Spleen (tissue), 7 donors: ENCODE data around the gene DMD.

Experiments used
- CTCF ChIP-seq, 11 experiments: fragments of 200-600 bp in 7 of 11; fragments of 450-650 bp in 4 of 11; sonication (generic) in 4 of 11; IDR thresholded peaks in 8 of 11; conservative IDR thresholded peaks in 3 of 11; 1 replicate in 7 of 11; 2 replicates in 4 of 11; pipeline versions ENCODE4 v1.4.0 to v1.8.0; 2016 to 2021; ENCODE audit warnings: antibody characterized with exemption in 11 of 11, inconsistent platforms in 4 of 11, mild to moderate bottlenecking in 1 of 11
- POLR2A ChIP-seq, 3 donors: fragments of 450-650 bp; IDR thresholded peaks; one replicate each; pipeline ENCODE4 v1.5.1; 2017; ENCODE audit warnings: antibody characterized with exemption in 3 of 3, mild to moderate bottlenecking in 1 of 3
- POLR2AphosphoS5 ChIP-seq, 3 donors: sonication (generic); formaldehyde crosslinking; IDR thresholded peaks; one replicate each; pipeline ENCODE4 v1.5.1; 2017; ENCODE audit warnings: antibody characterized with exemption in 3 of 3
- donor health status: DM: no; HTN: no; CAD: no; lungs with moderate emphysema.
- donor health status: DM: no; HTN: no; CAD: no.
- donor health status: DM: no; HTN: no; CAD: no.

GRCh38 chrX:31371956-31372355 lies 1839.4 kb downstream of the DMD start:
- TF ChIP-seq CTCF (IDR thresholded peaks at IDR 0.05 in 8 of 11, conservative IDR thresholded peaks at IDR 0.05 in 3 of 11) (no peak), POLR2A (IDR thresholded peaks at IDR 0.05) (no peak), POLR2AphosphoS5 (IDR thresholded peaks at IDR 0.05) (no peak)
